ENCODE data around the gene FHIT. TPM values are rescaled to one million over a fixed set of nuclear protein-coding genes. Genes with fewer than 3 reads are reported as not detected.

Gene FHIT
- total RNA-seq, 1 experiment from 2014 or later, result 0.10 TPM

DNA sequence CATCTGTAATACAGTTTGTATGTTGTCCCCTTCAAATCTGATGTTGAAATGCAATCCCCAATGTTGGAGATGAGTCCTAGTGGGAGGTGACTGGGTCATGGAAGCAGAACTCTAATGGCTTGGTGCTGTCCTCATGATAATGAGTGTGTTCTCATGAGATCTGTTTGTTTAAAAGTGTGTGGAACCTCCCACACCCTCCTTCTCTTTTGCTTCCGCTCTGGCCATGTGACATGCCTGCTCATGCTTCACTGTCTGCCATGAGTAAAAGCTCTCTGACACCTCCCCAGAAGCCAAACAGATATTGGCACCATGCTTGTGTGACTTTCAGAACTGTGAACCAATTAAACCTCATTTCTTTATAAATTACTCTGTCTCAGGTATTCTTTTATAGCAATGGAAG is 1407.4 kb downstream of the FHIT start:
- no peak for DNase-seq (ENCODE audit: low spot score)

DNA sequence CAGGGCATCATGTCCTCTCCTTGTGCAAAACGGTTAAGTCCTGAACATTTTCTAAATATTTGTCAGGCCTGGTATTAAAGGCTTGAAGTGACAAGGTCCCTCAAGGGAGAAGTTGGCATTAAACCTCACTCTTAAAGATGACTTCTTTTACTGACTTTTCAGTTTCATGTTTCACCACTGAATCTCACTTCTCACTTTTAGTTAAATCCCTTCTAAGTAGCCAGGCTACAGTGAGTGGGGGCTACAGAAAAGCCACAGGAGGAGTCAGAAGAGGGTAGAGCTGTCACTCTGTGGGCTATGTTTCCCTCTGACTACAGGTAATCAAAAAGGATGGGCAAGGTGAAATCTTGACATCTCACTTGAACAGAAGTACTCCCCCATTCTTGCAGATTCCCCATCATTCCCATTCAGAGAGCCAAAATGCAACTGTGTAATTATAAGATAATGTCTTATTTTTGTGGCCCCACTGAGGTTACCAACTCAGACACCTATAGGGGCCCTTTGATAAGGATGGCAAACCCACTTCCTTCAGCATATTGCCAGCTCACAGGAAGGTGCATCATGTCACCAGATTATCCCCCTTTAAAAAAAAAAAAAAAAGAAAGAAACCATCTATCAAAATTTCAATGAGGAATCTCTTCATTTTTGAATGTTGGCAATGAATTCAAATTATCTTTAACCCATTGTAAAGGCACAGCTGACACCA is 1411.3 kb downstream of the FHIT start:
- no peak for DNase-seq (ENCODE audit: low spot score)

- DNase-seq (ENCODE audit: low spot score), result no peak
Observed at GRCh38 chr3:59839283-59839682, 1412.0 kb downstream of the FHIT start.

DNA sequence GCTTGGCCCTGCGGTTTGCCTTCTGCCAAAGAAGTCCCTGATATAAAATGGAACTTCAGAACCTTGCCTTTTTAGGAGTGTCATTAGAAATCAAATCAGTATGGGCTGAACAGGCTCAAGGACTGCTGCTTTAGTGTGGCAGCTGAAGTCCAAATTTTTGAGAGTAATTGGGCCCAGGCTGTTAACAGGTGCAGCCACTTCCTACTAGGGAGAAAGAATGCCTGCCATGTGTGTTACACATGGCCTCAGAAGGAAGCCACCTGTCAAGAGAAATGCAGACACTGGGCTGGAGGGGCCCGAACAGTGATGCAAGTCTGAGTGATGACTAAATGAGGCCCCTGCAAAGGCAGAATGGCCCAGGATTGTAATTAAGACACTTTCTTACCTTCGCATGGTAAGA is 1414.7 kb downstream of the FHIT start:
- DNase-seq (ENCODE audit: low spot score), result no peak

DNA sequence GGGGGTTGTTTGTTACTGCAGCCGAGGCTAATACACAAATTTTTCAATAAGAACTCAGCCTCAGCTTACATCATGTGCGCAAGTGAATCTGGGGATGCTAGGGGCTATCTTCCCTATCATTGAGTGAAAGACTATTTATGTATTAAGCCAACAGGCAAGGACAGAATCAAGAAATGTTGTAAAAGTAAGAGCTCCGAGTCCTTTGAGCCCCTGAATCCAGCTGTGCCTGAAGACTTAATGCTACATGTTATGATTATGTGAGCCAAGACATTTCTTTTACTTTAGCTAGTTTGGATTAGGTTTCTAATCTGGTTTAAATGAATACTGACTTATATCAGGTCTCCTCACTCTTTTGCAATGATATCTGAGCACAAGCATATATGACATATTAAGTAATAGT is 1418.5 kb downstream of the FHIT start:
- no peak for DNase-seq (ENCODE audit: low spot score)

DNA sequence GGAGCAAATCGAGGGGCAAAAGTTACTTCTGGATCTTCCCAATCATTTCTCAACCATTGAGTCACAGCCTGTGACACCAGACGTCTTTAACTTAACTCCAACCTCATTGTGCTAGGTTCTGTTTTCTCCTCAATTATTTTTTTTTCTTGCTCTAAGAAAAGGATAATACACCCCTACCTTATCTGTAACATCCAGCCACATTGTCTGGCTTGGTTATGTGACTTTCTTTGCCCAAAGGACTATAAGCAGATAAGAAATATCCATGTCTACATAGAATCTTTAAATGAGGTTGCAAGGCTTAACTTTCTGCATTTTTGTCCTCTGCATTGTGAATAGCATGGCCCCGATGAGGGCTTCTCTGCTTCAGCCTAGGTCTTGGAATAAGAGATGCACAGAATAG is 1419.0 kb downstream of the FHIT start:
- no peak for DNase-seq (ENCODE audit: low spot score)

DNA sequence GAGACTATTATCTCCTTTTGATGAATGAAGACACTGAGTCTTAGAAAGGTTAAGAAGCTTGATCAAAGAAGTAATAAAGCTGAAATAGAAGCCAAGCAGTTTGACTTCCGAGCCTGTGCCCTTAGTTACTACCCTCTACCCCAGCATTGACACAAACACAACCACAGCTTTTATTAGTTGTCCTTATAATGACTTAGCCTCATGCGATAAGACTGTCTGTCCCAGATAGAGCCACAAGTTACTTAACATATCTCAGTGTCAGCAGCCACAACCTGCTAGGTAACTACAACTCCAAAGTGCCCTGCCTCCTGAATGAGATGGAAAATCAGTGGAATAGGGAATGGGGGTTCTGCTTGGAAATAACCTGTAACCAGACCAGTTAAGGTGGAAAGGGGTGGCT is 1419.9 kb downstream of the FHIT start:
- no peak for DNase-seq (ENCODE audit: low spot score)

DNA sequence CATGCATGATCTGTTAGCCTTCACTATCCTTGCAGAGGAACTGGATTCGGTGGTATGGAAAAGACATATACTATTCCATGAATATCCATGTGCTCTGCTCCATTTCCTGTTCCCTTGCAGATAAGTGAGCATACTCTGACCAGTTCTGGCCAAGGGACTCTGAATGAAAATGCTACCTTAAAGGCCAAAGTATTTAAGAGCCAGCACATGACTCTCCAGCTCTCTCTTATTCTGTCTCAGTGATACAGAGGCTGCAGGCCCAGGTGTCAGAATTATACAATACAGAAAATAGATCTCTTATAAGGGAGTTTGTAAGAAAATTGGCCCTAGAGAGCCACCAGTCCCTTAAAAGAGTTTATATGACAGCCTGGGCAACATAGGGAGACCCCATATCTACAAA is 1421.7 kb downstream of the FHIT start:
- no peak for DNase-seq (ENCODE audit: low spot score)

- DNase-seq (ENCODE audit: low spot score), result no peak
Observed at GRCh38 chr3:59824876-59825275, 1426.4 kb downstream of the FHIT start.

- DNase-seq (ENCODE audit: low spot score), result no peak
Observed at GRCh38 chr3:59821274-59821673, 1430.0 kb downstream of the FHIT start.

GRCh38 chr3:59820352-59820934 is 1430.8 kb downstream of the FHIT start:
- DNase-seq (ENCODE audit: low spot score), result peak; percentile 45

- DNase-seq (ENCODE audit: low spot score), result no peak
Observed at GRCh38 chr3:59818919-59819300, 1432.3 kb downstream of the FHIT start.

DNA sequence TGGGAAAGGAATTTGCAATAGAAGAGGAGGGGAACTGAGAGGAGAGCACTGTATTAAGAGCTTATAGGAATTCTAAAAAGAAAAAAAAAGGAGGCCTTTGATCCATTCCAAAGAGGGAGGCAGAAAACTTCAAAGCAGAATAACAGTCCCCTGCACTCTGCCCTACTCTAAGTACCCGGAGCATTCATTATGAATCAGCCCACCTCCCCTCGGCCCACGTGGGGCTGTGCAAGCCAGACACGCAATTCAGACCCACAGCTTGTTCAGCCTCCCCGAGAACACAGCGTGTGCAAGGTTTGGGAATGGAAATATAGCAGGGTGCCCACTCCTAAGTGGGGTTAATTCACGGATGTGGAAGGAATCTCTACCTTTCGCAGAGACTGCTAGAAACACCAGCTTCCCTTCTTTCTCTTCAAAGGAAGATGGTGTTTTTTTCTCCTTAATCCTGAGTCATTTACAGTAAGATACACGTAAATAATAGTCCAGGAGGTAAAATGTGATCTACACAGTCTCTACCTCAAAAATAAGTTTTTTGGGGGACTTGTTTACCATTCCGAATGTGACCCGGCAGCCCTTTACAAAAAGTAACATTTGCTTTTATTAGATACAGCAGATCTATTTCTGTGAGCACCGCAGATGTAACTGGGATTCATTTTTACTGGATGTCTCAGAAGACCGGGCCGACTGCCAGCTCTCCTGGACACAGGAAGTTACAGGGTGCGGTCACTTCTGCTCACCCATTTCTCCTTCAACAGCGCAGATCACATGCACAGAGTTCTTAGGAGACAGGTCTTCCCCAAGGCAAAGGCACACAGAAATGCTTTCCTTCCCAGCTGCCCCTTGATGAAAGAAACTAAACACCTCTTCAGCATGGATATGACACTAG is 1433.0 kb downstream of the FHIT start:
- DNase-seq (ENCODE audit: low spot score), result peak; percentile 98

DNA sequence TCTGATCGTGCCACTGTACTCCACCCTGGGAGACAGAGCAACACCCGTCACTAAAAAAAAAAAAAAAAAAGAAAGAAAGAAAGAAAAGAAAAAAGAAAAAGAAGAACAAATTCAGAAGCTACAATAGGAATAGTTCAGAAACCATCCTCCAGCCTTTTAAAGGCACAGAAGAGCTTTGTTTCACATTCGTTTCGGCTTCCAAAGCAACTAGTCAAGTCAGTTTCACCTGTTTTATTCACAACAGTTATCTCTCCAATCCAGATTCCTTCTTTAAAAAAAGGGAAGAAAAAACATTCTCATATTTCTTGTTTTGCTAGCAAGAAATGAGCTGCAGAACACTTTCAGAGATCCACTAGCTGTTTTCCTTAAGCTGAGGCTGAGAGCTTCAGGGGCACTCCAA is 1433.7 kb downstream of the FHIT start:
- DNase-seq (ENCODE audit: low spot score), result peak; percentile 10

DNA sequence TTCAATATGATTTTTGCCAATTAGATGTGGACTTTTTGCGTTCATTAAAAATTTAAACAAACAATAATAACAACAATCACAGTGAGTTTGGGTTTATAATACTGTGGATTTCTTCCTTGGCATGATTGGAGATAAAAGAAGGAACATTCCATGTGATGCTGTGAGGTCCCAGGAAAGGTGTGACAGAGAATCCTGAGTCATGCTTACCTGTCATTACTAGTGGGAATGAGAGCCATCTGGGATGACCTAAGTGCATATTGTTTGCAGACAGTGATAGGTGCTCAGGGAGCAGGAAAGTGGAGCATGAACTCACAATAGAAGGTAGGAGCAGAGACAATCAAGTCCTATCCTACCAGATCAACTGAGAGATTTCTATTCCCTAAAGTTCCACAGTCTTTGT is 1434.9 kb downstream of the FHIT start:
- DNase-seq (ENCODE audit: low spot score), result no peak

- DNase-seq (ENCODE audit: low spot score), result peak; percentile 27
Observed at GRCh38 chr3:59813148-59813538, 1438.1 kb downstream of the FHIT start.

DNA sequence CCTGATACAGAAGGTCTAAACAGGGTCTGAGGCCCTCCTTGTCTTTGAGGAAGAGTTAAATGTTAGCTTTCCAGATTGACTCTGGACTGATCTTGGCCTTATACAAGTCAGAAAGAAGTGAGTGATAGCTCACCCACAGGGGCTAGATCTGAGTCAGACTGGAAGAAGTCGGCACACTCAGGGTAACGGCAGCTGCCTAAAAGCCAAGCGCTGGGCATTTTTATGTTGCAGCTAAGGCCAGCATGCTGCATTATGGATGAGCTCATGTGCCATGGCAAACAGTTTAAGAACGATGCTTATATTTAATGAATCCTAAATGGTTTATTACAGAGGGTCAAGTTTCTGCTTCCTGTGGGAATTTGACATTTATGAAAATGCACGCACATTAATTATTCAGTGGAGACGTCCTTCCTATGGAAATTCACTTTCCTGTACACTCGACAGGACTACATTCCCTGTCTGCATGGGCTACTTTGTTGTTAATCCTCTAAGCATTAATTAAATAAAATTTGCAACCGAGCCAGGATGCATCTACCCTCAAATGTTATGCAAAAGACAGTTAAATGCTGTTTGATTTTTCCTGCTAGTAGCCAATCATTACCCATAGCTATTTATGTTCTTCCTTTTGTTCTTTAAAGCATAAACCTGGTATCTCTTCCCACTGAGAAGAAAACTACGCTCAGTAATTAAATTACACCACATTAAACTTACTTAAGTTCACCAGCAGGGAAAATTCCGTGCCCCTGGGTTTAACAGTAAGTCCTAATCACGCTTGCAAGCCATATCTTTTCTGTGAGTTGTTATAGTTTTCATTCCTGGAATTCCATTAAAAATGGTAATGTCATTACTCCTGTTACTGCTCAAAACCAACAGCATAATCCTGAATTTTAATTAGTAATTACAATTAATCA is 1438.8 kb downstream of the FHIT start:
- DNase-seq (ENCODE audit: low spot score), result peak; percentile 27

DNA sequence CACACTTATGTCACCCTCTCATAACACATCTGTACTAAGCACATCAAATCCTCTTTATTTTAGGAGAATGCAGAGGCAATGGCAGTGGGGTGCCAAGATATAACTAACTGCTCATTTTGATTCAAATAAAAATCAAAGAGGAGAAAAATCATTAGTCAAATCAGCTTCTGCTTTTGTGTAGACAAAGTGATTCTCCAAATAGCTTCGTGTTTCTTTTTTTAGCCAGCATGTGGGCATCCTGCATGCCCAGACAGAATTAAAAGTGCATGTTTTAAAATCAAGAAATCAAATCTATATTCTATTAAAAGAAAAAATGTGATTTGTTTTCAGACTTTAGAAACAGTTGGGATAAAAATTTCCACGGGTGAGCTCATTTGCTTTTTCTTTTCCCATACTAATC is 1440.1 kb downstream of the FHIT start:
- DNase-seq (ENCODE audit: low spot score), result no peak

DNA sequence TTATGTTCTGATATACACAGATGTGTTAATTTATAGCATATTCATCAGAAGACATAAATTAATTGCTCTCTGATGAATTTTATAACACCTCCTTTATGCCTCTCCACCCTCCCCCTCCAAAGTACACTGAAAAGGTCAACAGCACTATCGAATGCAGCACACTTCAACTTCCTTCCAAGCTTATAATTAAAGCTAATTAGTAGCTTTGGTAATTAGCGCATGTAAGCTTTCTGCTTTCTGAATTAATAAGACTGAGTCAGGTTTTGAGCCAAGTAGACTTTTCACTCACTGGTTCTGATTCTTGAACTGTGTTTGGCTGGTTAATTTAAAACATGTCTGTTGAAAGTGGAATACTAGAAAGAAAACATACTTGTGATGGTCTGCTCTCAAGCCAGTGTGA is 1440.6 kb downstream of the FHIT start:
- DNase-seq (ENCODE audit: low spot score), result no peak

- no peak for DNase-seq (ENCODE audit: low spot score)
Observed at GRCh38 chr3:59809710-59810444, 1441.4 kb downstream of the FHIT start.

DNA sequence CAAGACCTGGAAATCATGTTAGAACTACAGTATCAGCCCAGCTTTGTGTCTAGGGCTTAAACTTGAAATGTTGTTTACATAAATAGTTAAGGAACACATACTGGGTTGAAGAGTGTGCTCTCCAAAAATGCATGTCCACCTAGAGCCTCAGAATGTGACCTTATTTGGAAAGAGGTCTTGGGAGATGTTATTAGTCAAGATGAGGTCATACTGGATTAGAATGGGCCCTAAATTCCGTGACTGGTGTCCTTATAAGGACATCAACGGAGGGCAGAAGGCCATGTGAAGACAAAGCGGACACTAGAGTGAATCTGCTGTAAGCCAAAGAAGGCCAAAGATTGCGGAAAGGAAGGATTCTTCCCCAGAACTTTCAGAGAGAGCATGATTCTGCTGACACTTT is 1442.2 kb downstream of the FHIT start:
- DNase-seq (ENCODE audit: low spot score), result peak; percentile 59

Measured in A172 (cell line).